DMS79 treated with DMSO at 0.1 percent for 48 hours (cell line): ENCODE data around the gene UCK1.

ENCODE experiments used
- DNase-seq: peaks from one replicate; lab custom pipeline; 2025; lab: John Stamatoyannopoulos, UW

The UCK1 gene

DNA sequence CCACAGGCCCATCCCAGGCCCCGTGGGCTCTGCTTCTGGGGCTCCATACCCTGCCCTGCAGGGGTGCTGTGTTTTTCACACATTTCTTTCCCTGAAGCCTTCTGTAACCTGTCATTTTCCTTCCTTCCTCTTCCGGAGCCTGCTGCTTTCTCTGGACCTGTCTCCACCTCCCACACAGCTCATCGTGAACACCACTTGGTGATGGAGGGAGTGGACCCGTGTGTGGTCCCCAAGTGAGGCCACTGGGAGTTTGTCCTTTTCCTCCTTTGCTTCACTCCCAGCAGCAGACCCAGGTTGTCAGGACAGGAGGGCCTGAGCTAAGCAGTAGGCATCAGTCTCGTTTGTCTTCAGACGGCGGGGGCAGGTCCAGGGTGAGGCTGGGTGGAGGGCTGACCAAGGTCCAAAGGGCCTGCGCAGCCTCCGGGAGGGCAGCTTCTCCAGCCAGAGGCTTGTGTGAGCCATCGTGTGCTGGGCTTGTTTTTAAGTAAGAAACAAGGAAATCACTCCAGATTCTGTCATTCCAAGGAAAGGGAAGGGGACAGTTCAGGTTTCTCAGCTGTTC lies 34.1 kb downstream of the UCK1 start:
- DNase-seq: no peak

DNA sequence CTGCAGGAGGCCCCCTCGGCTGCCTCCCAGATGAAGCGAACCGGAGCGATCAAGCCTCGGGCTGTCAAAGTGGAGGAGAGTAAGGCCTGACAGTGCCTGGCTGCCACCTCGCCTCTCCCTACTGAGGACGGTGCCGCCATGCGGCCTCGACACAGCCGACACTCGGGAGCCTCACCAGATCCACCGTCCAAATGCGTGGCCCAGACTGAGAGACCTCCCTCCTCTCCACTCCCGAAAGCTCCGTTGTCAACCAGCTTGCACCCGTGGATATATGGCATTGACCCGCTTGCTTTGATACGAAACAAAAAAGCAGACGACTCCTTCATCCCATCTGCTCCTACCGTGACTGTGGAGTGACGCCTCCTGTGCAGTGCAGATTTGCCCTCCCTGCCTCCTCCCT lies 35.3 kb downstream of the UCK1 start:
- DNase-seq: no peak

DNA sequence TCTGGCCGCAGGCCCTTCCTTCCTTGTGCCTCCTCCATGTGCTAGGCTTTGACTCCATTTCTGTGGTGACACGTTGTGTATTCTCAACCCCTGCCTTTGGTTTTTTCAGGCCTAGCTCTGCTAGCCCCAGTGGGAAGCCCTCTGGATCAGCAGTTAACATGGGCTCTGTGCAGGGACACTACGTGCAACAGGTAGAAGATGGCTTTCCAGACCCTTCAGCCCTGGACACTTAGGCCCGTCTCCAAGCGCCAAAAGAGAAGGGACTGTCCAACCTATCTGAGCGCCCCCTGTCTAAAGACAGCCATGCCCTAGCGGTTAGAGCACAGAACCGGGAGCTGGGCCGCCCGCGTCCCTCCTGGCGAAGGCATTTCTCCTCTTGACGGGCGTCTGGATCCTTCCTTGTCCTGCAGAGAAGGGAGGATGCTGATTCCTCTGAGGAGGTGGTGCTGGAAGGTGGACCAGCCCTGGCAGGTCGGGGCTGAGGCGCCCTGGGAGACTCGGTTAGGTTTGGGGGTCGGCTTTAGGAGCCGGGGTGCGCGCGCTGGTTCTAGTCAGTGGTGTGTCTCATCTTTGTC lies 36.7 kb downstream of the UCK1 start:
- no peak for DNase-seq

GRCh38 chr9:131492070-131492469 lies 39.0 kb downstream of the UCK1 start:
- DNase-seq: no peak

- DNase-seq: no peak
Observed at GRCh38 chr9:131491001-131491710, 39.9 kb downstream of the UCK1 start.

DNA sequence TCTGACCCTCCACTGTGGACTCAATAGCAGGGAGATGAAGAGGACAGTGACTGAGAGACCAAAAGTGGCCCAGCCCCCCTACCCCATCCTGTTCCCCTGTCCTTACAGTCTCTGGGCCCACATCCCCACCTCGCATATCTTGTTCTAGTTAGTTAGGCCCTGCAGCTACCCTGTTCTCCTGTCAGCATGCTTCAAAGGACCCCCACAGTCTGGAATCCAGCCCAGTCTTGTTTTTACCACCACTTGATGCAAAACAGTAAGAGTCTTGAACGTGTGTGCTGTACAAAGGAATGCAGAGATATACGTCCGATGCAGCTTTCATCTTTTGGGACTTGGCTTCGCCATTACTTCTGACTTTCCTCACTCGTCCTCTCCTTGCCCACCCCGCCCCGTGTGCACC lies 40.5 kb downstream of the UCK1 start:
- DNase-seq: no peak

DNA sequence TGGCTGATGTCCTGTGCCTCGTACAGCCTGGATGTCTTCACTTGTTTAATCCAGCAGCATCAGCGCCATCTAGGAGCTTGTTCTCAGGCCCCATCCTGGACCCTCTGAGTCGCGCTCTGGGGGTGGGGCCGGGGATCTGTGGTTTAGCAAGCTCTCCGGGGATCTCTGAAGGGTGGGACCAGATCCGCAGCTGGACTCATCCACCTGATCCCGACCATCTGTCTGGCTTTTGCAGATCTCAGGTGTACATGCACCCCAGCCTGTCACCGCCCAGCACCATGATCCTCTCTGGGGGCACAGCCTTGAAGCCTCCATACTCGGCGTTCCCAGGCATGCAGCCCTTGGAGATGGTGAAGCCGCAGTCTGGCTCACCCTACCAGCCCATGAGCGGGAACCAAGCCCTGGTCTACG lies 43.4 kb downstream of the UCK1 start:
- DNase-seq: no peak

DNA sequence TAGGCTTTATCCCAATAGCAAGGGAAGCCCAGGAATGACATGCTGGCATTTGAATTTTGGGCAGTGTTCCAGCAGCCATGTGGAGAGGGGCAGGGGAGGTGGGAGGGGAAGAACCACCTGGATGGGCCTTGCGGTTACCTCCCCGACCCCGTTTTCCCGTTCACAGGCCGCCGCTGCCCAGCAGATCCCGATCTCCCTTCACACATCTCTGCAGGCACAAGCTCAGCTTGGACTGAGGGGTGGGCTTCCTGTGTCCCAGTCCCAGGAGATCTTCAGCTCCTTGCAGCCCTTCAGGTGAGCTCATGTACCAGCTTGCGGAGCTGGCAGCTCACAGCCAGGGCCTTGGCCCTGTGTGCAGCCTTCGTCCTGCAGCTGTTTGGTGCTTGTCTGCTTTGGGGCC lies 44.1 kb downstream of the UCK1 start:
- no peak for DNase-seq

DNA sequence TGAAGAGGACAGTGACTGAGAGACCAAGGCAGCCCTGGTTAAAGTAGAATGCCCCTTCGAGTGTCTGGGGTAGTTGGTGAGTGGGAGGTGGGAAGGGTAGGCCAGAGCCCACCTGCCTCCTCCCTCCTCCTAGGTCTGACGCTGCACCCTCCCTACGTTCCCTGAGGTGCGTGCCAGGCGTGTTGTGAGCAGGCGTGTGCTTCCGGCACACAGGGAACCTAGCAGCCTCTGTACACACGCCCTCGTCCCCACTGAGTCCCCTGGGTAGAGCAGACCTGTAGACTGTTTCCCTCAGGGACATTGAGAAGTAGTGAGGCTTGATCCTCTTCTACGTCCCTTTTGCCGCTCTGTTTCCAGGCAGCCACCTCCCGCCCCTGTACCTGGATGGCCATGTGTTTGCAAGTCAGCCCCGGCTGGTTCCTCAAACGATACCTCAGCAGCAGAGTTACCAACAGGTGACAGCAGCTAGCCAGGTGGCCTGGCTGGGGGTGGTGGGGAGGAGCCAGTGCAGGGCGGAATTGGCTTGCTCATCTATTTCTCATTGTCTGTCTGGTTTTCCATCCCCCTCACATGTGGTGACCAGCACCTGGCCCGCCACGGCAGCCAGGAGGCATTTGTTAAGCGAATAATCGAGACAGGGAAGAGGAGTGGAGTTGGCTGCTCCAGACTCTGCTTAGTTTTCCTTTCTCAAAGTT lies 45.2 kb downstream of the UCK1 start:
- no peak for DNase-seq

DNA sequence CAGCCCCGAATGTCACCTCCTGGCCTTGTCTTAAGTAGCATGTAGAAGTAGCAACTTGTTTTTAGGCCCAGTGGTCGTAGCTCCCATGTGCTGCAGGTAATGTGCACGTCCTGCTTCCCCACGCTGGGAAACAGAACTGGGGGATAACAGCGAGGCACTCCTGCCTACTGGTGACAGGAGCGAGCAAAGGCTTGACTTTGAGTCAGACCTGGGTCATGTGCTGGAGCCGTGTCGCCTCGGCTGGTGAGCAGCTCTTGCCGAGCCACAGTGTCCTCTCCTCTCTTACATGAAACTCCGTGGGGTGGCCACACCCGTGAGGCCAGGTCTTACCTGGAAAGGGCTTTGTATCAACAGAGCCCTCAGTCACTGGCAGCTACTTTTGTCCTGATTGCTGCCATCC lies 45.9 kb downstream of the UCK1 start:
- DNase-seq: no peak

- DNase-seq: no peak
Observed at GRCh38 chr9:131484560-131485185, 46.4 kb downstream of the UCK1 start.

DNA sequence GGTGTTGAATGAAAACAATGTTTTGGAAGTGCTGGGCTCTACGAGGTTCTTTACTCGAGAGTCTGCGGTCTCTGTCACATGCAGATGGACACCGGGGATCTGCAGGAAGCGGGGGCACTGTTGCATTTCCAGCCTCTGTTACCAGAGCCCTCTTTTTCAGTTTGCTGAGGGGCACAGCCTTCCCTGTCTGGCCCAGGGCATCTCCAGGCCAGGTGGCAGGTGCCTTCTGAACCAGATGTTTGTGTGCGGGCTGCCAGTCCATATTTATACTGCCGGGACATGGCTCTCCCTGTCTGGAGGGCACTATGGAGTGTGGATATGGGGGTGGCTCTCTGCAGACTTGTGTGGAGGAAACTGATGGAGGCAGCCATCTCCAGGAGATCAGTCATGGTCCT lies 47.0 kb downstream of the UCK1 start:
- no peak for DNase-seq

DNA sequence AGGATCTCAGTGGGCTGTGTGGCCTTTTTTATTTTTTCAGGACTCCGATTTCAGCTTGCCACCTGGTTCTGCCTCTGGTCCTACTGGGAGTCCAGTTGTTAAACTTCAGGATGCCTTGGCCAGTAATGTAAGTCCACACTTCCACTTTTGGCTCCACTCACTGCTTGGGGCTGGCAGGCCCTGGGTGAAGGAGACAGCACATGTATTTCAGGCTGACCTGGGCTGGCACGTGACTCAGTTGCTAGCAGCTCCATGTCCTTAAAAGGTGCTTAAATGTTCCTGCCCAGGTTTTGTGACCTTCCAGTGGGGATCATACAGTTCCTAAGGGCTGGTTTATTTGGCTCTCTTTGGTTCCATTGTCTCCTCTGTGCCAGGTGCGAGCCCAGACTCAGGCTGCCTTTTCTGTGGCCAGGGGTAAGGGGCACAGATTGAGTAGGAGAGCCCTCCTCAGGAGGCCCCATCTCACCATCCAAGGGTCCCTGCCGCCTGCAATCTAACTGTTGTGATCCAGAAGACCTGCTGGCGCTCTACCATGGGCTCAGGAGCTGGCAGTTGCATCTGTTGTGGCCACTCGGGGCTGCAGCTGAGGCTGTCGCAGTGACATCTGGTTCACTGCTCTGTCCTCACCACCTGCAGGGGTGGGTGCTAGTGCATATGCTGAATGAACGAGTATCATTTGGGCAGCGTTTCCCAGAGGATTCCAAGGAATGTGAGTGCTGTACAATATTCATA lies 47.6 kb downstream of the UCK1 start:
- DNase-seq: no peak

DNA sequence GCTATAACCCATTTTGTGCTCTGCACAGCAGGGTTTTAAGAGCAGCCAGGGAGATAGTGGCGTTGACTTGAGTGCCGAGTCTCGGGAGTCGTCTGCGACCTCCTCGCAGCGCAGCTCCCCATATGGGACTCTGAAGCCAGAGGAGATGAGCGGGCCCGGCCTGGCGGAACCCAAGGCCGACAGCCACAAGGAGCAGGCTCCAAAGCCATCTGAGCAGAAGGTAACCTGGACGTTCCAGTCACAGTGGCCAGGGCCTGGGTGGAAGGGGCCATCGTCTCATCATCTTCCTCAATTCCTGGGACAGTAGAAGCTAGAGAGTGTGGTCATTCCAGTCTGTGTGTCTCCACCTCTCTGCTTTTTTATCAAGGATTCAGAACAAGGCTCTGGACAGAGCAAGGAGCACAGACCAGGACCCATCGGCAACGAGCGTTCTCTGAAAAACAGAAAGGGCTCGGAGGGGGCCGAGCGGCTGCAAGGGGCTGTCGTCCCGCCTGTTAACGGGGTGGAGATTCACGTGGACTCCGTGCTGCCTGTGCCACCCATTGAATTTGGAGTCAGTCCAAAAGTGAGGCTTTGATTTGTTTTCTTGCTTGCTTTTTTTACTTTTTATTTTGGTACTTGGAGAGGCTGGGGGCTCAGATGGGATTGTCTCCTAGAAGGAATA lies 48.6 kb downstream of the UCK1 start:
- DNase-seq: no peak

GRCh38 chr9:131481441-131482342 lies 49.4 kb downstream of the UCK1 start:
- no peak for DNase-seq

GRCh38 chr9:131480258-131480657 lies 50.8 kb downstream of the UCK1 start:
- no peak for DNase-seq

- DNase-seq: no peak
Observed at GRCh38 chr9:131478911-131479310, 52.2 kb downstream of the UCK1 start.

GRCh38 chr9:131478421-131478868 lies 52.6 kb downstream of the UCK1 start:
- no peak for DNase-seq

- DNase-seq: no peak
Observed at GRCh38 chr9:131477816-131478419, 53.1 kb downstream of the UCK1 start.

DNA sequence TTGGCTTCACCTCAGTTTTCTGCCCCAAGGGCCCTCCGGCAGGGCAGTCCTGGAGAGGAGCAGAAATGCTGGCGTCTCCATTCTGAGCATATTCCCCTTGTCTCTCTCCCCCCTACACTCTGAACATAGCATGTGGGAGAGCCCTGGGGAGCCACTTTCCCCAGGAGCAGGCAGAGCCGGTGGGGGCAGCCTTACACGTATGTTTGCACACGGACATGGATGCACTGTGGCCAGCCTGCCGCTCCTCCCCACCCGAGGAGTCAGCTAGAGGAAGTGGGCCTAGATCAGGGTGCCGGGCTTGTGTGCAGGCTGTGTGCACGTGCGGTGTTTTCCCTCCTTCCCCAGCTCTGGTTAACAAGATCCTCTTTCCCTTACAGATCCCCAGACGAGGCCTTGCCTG lies 53.7 kb downstream of the UCK1 start:
- DNase-seq: no peak
